HG02981 (cell line): ENCODE results near the gene ROR2.

Experiments used
- ATAC-seq: cut with Tn5 transposase; IDR thresholded peaks from one replicate; pipeline ENCODE4 v1.9.1; 2021; ENCODE audit warnings: mild to moderate bottlenecking, moderate library complexity; ENCODE audit not compliant: unreplicated experiment

The ROR2 gene

DNA sequence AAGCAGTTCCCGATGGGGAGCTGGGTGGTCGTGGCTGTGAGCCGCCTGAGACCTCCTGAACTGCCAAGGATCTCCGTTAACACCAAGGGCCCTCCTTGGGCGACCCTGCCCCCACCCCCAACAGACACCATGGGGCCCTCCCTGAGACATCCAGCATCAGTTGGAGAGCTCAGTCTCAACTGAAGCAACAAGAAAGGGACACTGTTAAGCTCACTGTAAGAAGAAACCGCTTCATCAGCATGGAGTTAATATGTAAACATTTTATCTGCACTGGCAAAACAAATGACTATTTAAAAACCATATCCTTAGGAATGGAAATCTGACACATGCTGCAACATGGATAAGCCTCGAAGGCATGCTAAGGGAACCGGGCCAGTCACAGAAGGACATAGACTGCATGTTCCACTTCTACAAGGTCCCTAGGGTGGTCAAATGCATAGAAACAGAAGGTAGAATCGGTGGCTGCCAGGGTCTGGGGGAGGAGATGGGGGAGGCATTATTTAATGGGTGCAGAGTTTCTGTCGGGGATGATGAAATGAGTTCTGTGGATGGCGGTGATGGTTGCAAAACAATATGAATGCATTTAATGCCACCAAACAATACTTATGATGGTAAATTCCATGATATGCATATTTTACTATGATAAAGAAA lies 47.4 kb downstream of the ROR2 start:
- ATAC-seq: no peak

DNA sequence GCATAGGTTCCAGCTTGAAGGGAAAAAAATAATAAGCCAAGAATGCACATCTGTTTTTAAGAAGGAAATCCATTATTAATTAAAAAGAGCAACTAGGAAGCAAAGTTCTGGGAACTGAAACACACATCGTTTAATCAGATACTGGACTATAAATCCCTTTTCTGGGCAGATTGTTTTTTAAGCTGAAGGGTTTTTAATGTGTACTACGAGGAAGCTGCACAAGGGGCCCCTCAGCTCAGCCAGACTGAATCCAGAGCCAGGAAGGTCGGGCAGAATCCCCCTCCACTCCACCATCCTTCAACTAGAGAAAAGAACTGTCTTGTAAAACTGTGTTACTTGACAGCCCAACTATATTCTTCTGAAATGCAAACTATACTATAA lies 49.2 kb downstream of the ROR2 start:
- ATAC-seq: no peak

DNA sequence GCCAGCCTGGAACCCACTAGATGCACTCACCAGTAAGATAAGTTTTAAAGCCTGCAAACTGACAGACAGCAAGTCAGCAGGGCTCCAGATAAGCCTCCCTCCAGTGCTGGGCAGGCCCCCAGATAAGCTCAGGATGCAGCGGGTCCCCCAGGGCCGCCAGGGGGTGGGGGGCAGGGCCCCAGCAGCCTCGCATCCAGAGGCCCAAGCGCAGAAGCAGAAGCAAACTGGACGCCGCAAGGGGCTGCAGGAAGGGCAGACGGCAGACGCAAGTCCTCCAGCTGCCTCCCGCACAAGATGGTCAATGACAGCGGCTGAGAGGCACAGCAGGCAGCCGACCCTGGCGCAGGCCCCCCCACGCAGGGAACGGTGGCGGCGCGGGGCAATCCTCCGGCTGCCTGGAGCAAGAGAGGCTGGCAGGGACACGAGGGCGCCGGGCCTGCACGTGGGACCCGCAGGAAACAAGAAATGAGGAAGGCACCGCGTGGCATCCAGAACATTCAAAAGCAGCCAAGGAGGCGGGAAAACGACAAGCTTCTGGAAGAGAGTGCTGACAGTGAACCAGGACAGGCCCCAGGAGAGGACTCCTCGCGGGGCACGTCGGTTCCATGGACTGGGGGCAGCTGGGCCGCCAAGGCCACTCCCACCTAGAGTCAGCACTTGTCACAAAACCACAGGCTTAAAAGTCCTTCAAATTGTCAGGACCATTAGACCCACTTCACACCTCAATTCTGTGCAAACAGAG lies 49.8 kb downstream of the ROR2 start:
- no peak for ATAC-seq

DNA sequence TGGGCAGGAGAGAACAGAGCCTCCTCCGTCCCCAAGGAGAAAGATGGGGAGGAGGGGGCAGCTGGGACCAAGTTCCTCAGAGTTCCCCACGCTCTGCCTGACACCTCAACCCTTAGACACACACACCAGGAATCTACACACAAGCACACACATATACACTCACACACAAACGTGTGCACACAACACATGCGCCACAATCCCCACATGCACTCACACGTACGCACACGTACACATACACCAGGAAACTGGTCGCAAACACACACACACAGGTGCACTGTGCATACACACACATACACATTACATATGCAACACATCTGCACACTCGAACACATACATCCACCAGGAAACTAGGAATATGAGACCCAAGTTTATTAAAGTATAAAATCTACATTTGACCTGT lies 50.4 kb downstream of the ROR2 start:
- ATAC-seq: no peak

- no peak for ATAC-seq
Measured at GRCh38 chr9:91899219-91899563, 50.8 kb downstream of the ROR2 start.

DNA sequence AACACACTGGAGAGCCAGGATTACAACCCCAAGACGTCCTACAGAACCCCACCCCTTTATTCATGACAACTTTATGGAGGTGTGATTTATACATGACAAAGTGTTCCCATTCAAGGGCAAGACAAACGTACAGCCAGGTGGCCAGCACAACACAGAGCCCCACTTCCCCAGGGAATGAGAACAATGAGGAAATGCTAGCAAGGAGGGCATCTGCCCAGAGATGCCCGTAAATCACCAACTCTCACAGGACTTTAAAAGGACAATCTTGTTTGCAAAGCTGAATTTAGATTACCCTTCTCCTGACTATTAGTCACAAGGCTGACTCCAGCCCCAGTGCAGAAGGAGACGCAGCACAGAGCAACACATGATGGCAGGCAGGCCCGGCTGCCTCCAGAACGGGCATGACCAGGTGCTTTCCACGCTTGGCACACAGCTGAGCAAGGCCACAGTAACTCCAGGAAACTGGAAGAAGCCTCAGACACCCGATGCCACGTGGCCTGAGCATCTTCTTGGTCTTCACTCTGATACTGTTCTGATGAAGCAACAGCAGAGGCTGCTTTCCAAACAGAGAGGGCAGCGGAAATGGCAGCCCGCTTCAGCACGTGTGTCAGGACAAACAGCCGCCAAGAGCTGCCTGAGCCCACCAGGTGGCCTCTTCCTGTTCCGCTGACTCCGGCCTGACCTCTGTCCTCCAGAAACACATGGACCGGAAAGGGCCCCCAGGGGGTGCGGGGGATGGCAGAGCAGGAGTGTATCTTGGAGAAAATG lies 51.4 kb downstream of the ROR2 start:
- no peak for ATAC-seq

DNA sequence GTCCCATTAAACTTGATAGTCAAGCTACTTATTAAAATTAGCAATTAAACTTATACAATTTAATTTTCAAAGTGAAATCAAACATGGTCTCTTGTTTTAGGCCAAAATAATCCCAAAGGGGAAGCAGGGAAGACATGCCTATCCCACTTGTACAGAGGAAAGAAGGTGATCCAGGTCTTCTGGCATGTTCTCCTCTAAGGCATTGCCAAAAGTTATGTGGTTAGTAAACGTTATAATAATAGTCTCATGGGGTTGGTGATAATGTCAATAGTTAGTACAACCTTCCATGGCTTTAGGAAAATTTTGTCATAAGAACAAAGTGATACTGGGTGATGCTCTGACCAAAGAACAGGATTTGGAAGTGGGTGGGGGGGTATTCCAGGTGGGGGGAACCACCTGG lies 52.8 kb downstream of the ROR2 start:
- ATAC-seq: no peak

DNA sequence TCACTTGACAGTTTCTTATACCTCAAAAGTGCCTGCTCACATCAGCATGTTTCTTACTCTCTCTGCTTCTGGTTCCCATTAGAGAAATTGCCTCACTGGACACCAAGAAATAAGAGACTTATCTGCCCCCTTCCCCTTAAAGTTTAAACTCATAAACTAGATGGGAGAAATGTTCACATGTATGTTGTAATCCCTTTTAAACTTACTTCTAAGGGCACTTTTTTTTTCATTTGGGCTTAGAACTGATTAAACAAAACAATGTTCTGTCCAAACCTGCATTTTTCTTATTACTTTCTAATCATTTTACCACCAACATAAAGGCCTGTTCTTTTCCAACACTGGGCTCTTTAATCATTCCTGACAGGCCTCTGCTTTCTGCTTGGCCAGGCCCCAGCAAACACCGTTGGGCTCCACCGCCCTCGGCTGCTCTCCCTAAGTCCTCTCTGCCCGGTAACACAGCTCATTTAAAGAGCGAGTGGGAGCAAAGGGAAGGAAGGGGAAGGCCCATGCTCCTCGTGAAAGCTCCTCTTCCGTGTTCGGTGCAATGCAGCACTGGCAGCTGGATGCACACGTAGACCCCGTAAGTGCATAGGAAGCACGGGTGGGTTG lies 53.4 kb downstream of the ROR2 start:
- no peak for ATAC-seq

DNA sequence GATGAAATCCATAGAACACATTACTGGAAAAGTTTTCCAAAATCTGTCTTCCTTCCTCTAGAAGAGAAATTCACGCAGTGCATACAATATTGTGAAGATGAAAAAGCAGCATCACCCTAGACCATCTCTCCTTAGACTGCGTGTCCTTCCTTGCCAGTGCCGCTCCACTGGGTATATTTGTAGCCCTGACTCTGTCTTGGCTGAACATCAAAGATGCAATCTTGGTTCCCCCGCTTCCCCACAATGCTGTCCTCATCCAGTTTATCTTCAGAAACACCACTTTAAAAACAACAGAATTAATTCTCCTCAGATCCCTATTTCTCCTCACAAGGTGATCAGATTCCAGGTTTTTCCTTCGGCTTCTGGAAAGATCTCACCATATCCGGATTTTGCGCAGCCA lies 53.9 kb downstream of the ROR2 start:
- ATAC-seq: no peak

GRCh38 chr9:91894536-91894935 lies 55.5 kb downstream of the ROR2 start:
- no peak for ATAC-seq

DNA sequence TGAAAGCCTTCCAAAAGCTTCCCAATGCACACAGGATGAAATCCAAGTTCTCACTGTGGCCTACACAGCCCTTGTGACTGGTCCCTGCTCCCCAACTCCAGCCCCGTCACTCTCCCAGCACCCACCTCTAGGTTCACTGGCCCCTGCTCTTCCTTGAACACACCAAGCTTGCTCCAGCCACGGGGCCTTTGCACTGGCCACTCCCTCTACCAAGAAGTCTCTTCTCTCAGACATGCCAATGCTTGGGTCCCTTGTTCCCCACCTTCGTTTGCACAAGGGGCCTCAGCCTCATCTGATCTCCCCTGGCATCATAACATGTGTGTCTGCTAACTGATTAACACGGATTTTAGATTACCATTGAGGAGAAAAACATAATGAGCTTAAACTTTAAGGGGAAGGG lies 56.0 kb downstream of the ROR2 start:
- no peak for ATAC-seq

- no peak for ATAC-seq
Measured at GRCh38 chr9:91891915-91892314, 58.1 kb downstream of the ROR2 start.

- no peak for ATAC-seq
Measured at GRCh38 chr9:91890662-91891061, 59.4 kb downstream of the ROR2 start.

GRCh38 chr9:91889161-91889911 lies 60.7 kb downstream of the ROR2 start:
- ATAC-seq: no peak

DNA sequence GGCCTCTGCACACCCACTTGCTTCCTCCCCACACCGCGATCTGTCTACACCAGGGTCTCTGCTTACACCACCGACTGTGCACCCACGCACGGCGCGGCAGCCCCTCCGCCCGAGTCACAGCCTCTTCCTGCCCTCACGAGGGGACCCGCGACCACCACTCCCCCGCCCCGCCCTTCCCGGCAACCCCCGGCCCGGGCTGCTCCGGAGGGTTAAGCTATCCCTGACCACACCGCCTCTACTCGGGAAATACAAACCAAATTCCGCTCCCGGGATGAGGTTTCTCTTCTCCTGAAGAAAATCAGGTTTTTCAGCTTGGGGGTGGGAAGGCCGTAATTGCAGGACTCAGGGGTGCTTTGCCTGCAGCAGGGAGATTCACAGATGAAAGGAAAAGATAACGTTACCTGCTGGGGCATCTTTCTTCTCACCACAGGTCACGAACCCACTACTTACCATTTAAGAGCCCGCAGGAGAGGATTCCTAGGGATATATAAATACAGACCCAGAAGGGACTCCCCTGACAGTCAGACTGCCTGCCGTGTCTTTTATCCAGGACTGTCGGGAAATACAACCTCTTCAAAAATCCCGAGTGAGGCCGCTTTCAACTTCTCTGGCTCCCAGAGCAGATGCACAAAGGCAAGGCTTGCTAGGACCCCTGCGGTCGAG lies 63.5 kb downstream of the ROR2 start:
- ATAC-seq: no peak

DNA sequence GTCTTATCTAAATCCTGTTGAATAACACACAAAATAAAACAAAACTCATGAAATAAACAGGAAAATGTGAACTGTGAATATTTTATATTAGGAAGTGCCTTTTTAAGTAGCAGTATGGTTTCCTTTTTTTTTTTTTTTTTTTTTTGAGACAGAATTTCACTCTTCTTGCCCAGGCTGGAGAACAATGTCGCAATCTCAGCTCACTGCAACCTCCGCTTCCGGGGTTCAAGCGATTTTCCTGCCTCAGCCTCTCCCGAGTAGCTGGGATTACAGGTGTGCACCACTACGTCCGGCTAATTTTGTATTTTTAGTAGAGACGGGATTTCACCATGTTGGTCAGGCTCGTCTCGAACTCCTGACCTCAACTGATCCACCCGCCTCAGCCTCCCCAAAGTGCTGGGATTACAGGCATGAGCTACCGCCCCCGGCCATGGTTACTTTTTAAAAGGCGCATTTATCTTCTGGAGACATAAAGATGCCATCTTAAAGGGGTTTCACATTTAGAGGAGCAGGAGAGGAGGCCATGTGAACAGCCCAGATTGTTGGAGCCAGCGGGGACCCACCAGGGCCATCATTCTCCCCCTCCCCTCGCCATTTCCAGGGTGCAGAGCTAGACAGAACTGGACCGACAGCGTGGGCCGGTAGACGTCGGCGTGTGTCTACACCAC lies 64.1 kb downstream of the ROR2 start:
- no peak for ATAC-seq

GRCh38 chr9:91884696-91885687 lies 65.0 kb downstream of the ROR2 start:
- no peak for ATAC-seq

GRCh38 chr9:91884153-91884552 lies 65.9 kb downstream of the ROR2 start:
- no peak for ATAC-seq

GRCh38 chr9:91883503-91883902 lies 66.5 kb downstream of the ROR2 start:
- ATAC-seq: no peak
